Omental fat pad (tissue), 4 donors: ENCODE results near the gene DYRK1A. TPM values are rescaled to one million over a fixed set of nuclear protein-coding genes. Genes with fewer than 3 reads are reported as not detected.

ENCODE experiments used
- ATAC-seq: fragments of 150-250 bp; one replicate; pipeline ENCODE4 v1.9.1; 2016; ENCODE audit warnings: mild to moderate bottlenecking, moderate library complexity; ENCODE audit not compliant: low FRiP score
- DNase-seq: peaks from one replicate; pipeline ENCODE4 v3.0.0-alpha.2; 2019; ENCODE audit warnings: low spot score
- total RNA-seq, 4 donors: library from RNA; depleted of rRNA; stranded (reverse); fragments of >200 nt; gene quantifications; one replicate each; pipeline ENCODE4 v1.1.0, GENCODE V29; 2016
- TF ChIP-seq, protein P1 (sequence below), 3 donors: fragments of 450-650 bp; IDR thresholded peaks; one replicate each; pipeline ENCODE4 v1.5.1; 2016 to 2017; ENCODE audit warnings: antibody characterized with exemption in 3 of 3, mild to moderate bottlenecking in 3 of 3, moderate library complexity in 2 of 3

Gene DYRK1A
- total RNA-seq, 4 donors from 2014 or later: 50.7 to 82.3 (median 72.3) TPM

DNA sequence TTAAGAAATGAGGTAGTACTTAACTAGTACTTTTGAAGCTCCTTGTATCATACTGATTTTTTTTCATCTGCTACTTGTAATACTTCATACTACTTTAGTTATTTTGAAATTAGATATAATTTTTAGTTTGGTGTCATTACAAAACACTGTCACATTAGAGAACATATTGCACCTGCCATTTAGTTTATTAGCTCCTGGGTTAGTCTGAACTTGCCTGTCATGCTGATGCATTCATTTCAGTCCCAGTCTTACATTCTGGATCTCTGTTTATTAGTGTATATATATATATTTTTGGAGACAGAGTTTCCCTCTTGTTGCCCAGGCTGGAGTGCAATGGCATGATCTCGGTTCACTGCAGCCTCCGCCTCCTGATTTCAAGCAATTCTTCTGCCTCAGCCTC lies 50.3 kb downstream of the DYRK1A start:
- no peak for ATAC-seq
- TF ChIP-seq, protein P1, sequence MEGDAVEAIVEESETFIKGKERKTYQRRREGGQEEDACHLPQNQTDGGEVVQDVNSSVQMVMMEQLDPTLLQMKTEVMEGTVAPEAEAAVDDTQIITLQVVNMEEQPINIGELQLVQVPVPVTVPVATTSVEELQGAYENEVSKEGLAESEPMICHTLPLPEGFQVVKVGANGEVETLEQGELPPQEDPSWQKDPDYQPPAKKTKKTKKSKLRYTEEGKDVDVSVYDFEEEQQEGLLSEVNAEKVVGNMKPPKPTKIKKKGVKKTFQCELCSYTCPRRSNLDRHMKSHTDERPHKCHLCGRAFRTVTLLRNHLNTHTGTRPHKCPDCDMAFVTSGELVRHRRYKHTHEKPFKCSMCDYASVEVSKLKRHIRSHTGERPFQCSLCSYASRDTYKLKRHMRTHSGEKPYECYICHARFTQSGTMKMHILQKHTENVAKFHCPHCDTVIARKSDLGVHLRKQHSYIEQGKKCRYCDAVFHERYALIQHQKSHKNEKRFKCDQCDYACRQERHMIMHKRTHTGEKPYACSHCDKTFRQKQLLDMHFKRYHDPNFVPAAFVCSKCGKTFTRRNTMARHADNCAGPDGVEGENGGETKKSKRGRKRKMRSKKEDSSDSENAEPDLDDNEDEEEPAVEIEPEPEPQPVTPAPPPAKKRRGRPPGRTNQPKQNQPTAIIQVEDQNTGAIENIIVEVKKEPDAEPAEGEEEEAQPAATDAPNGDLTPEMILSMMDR (IDR thresholded peaks at IDR 0.05): no peak
- DNase-seq: no peak

DNA sequence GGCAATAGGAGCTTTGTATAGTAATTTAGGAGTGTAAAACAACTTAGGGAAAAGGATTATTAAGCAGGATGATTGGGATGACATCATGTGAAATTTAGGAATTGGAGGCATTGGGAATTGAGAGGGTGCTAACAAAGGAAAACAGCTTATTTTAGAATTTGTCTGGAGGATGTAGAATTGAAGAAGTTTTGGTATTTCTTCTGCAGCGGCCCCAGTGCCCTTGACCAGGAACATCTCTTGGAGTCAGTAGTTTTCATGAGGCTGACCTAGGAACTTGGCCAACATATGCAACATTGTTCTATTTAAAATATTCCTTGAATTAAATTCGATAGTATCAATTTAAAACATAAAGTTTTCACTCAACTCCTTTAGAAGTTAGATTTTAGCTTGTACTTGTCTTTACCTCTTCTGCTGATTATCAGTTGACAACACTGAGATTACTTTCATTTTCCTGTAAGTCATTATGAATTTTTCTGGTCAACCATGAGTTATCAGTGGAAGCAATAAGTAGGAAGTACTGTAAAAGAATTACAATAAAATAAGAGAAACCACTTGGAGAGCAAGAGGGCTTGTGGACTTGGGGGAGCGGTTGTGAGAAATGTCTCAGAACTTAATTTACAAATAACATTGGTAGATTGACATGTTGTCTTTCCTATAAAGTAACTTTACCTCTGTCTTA lies 52.8 kb downstream of the DYRK1A start:
- TF ChIP-seq, protein P1 (IDR thresholded peaks at IDR 0.05): no peak
- ATAC-seq (no peak), DNase-seq (no peak)

DNA sequence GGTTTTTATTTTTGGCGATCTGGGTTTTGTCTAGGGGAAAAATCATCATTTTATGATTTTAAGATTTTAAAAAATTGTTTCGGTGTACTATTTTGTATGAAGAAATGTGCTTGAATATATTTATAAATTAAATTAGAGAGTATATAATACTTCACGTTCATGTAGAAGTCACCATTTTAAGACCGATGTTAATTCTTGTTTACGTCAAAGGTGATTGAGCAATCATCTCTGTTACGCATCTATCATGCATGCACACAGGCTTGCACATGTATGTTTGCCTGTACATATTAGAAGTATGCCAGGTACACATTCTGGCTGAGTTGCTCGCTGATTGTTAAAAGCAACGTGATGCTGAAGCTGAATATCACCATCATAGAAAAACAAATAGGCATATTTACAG lies 54.7 kb downstream of the DYRK1A start:
- TF ChIP-seq, protein P1 (IDR thresholded peaks at IDR 0.05): no peak
- DNase-seq: no peak
- no peak for ATAC-seq

DNA sequence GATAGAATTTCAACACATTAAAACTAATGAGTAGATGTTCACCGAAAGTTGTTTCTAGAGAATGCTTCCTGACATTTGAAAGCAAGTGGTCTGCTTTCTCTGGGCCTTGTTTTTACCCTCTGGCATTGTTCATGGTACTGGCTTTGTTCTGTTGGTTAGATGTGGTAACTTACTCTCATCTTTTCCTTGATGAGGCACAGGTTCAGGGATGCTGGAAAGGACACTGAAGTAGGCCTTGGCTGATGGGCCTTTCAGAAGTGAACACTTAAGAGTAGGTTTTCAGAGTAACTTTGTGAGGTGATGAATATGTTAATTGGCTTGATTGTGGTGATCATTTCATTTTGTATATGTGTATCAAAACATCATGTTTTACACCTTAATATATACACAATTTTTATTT lies 55.8 kb downstream of the DYRK1A start:
- ATAC-seq (no peak), DNase-seq (no peak)
- TF ChIP-seq, protein P1 (IDR thresholded peaks at IDR 0.05): no peak

DNA sequence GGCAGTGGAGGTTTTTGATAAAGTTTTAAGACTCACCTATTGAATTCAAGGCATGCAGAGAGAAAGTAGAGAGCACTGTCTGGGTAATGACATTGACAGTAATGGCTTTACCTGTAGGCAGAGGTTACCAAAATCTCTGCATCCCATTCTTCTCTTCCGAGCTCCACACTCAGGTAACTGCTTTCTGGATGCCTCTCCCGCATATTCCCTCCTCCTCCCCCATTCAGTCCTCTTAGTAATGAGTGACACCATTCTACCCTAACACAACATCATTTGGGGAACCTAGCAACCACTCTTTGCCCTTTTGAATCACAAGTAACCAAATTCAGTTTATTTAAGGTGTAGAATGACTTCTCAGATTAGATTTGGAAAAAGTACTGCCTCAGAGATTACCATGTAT lies 56.5 kb downstream of the DYRK1A start:
- TF ChIP-seq, protein P1 (IDR thresholded peaks at IDR 0.05): no peak
- DNase-seq: no peak
- ATAC-seq: no peak

DNA sequence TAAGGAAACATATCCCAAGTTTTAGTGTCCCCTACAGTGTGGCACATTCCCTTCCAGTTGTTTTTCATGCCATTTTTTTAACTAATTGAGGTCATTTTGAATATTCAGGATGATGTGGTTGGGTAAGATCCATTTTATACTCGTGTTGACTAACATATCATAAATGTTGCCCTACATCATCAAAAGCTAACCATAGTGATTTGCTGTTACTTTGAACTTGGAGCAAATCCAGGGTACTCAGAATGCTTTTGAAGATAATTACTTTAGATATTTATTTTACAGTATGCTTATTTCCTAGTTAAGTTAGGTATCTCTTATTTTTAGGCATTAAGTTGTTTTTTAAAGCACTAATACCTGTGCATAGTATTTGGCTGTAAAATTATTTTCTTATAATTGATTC lies 57.8 kb downstream of the DYRK1A start:
- ATAC-seq (no peak), DNase-seq (no peak)
- TF ChIP-seq, protein P1 (IDR thresholded peaks at IDR 0.05): no peak

DNA sequence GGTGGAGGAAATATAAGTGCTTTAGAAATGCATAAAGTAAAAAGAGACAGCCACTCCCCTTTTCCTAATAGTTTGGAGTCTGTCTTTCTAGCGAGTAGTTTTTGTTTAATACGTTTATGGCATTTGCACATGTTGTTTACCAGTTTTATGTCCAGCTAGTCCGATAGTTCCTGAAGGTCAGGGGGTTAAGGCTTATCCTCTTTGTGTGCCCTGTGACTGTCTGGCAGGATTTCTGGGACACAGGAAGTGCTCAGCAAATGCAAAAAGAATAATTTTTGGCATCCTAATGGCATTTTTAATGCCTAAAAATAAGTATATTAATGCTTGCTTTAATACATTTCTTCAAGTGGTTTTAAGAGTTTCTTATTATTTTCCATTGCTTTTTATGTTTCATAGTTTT lies 58.4 kb downstream of the DYRK1A start:
- TF ChIP-seq, protein P1 (IDR thresholded peaks at IDR 0.05): no peak
- ATAC-seq (no peak), DNase-seq (no peak)
